K562 (cell line): ENCODE results near the gene ARID4B. TPM values are rescaled to one million over a fixed set of nuclear protein-coding genes. Genes with fewer than 3 reads are reported as not detected.

ENCODE experiments used
- ARHGAP35 ChIP-seq: fragments of 450-650 bp; IDR thresholded peaks from 2 replicates; pipeline ENCODE4 v1.6.1; 2018; ENCODE audit not compliant: partially characterized antibody
- BRD9 ChIP-seq: fragments of 450-650 bp; IDR thresholded peaks from 2 replicates; pipeline ENCODE4 v1.6.1; 2018; ENCODE audit warnings: low read depth; ENCODE audit not compliant: partially characterized antibody
- CCAR2 ChIP-seq: fragments of 200-400 bp; formaldehyde crosslinking; IDR thresholded peaks from 2 replicates; pipeline ENCODE4 v1.6.1; 2017; ENCODE audit warnings: mild to moderate bottlenecking, low read depth, low read length
- CREM ChIP-seq: IDR thresholded peaks from 2 replicates; pipeline ENCODE4 v1.6.1; 2014; ENCODE audit warnings: antibody characterized with exemption, low read depth
- EWSR1 ChIP-seq: fragments of 450-650 bp; IDR thresholded peaks from 2 replicates; pipeline ENCODE4 v1.6.1; 2018; ENCODE audit warnings: borderline replicate concordance, mild to moderate bottlenecking, low read depth, moderate library complexity; ENCODE audit not compliant: partially characterized antibody
- KAT8 ChIP-seq: fragments of 450-650 bp; IDR thresholded peaks from 2 replicates; pipeline ENCODE4 v1.6.1; 2016; ENCODE audit warnings: low read depth, mild to moderate bottlenecking
- MTA3 ChIP-seq: fragments of 450-650 bp; formaldehyde crosslinking; IDR thresholded peaks from 2 replicates; pipeline ENCODE4 v1.6.1; 2017; ENCODE audit warnings: mild to moderate bottlenecking, borderline replicate concordance
- RFX1 ChIP-seq: fragments of 450-650 bp; IDR thresholded peaks from 2 replicates; pipeline ENCODE4 v1.6.1; 2016; ENCODE audit warnings: mild to moderate bottlenecking, moderate library complexity
- ZNF589 ChIP-seq: fragments of 200-800 bp; sonication (Bioruptor generic); IDR thresholded peaks from 2 replicates; pipeline ENCODE4 v1.6.1; 2016; ENCODE audit warnings: low read depth, missing genetic modification characterization, missing compliant biosample characterization
- polyA plus RNA-seq, 8 experiments: library from polyadenylated mRNA; depleted of rRNA in 4 of 8; stranded (reverse) in 5 of 8; unstranded in 3 of 8; fragments of >200 nt; fragmentation: Nextera tagmentation in 2 of 8; fragmentation: Illumina TruSeq in 1 of 8; extraction: Ambion mirVana in 2 of 8; extraction: Trizol in 1 of 8; gene quantifications; 2 replicates each; pipeline versions ENCODE4 v1.2.1 to v1.2.3, GENCODE V29; 2011 to 2014; ENCODE audit warnings: inconsistent platforms in 1 of 8, missing spikeins in 1 of 8
- total RNA-seq, 7 experiments: library from RNA; depleted of rRNA in 6 of 7; stranded (reverse); fragments of >200 nt in 6 of 7; fragmentation: Illumina TruSeq in 2 of 7; extraction: Trizol in 2 of 7; gene quantifications; 2 replicates each; pipeline versions ENCODE4 v1.2.1 to v1.2.3, GENCODE V29; 2011 to 2021; ENCODE audit warnings: low replicate concordance in 1 of 7
- TF ChIP-seq, protein P1 (sequence below): IDR thresholded peaks from 2 replicates; pipeline ENCODE4 v1.6.1; 2011; ENCODE audit warnings: borderline replicate concordance, low read depth, mild to moderate bottlenecking, moderate library complexity, low read length; ENCODE audit not compliant: insufficient read depth, poor library complexity, severe bottlenecking
- TF ChIP-seq, protein P2 (sequence below): sonication (generic); formaldehyde crosslinking; IDR thresholded peaks from 2 replicates; pipeline ENCODE4 v1.8.0; 2022; ENCODE audit warnings: mild to moderate bottlenecking, missing genetic modification reagents
- TF ChIP-seq, protein P3 (sequence below): IDR thresholded peaks from 2 replicates; pipeline ENCODE4 v1.6.1; 2012; ENCODE audit warnings: low read depth, low read length, improper control_type of control experiment, borderline replicate concordance
- TF ChIP-seq, protein P4 (sequence below), 2 experiments: fragments of 150-350 bp in 1 of 2; IDR thresholded peaks; 2 replicates each; pipeline ENCODE4 v1.6.1; 2012 to 2016; ENCODE audit warnings: low read depth in 2 of 2, low read length in 2 of 2, mild to moderate bottlenecking in 1 of 2, moderate library complexity in 1 of 2
- TF ChIP-seq, protein P5 (sequence below): sonication (generic); formaldehyde crosslinking; IDR thresholded peaks from 2 replicates; pipeline ENCODE4 v1.8.0; 2022; ENCODE audit warnings: mild to moderate bottlenecking, missing genetic modification reagents

Gene ARID4B
- total and polyA plus RNA-seq, 9 of the 15 experiments (the other 6 are each of a cell fraction or from before 2014, with no cell fraction given) = 8.4 to 38.9 (median 18.5) TPM

DNA sequence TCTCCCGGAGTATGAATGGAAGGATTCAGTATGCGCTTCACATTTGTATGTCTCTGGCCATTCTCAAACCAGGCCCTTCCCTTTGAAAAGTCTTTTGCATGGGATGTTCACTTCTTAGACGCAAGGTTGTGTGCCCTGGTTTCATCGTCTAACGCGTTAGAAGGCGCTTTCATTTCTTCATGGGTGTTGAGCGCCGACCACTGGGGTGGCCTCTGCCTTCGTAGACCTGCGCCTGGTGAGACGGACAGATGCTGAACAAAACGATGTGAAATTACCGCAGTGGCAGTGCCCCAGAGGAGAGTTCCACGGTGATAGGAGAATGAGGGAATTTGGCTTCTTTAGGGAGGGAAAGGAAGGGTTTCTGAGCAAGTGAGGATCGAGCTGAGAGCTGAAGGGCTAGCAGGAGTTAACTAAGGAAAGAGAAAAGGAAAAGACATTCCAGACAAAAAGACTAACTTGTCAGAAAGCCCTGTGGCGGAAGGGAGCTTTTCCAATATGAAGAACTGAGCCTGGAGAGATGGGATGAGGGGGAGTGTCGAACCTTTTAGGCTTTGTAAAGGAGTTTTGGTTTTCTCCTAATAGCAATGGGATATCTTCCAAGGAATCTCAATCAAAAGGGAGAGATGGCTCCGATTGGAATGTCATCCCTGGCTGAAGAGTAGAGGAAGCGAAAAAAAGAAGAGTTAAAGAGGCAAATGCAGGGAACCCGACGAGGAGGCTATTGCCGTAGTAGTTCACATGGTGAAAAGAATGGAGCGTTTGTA, 1.3 kb upstream of the ARID4B start (continued):
- TF ChIP-seq, protein P1, sequence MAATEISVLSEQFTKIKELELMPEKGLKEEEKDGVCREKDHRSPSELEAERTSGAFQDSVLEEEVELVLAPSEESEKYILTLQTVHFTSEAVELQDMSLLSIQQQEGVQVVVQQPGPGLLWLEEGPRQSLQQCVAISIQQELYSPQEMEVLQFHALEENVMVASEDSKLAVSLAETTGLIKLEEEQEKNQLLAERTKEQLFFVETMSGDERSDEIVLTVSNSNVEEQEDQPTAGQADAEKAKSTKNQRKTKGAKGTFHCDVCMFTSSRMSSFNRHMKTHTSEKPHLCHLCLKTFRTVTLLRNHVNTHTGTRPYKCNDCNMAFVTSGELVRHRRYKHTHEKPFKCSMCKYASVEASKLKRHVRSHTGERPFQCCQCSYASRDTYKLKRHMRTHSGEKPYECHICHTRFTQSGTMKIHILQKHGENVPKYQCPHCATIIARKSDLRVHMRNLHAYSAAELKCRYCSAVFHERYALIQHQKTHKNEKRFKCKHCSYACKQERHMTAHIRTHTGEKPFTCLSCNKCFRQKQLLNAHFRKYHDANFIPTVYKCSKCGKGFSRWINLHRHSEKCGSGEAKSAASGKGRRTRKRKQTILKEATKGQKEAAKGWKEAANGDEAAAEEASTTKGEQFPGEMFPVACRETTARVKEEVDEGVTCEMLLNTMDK = no peak
- TF ChIP-seq, protein P2, sequence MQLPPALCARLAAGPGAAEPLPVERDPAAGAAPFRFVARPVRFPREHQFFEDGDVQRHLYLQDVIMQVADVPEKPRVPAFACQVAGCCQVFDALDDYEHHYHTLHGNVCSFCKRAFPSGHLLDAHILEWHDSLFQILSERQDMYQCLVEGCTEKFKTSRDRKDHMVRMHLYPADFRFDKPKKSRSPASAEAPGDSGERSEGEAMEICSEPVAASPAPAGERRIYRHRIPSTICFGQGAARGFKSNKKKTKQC (CRISPR knock-in tag) = no peak; the same call in 1 of the 2 replicates
- no peak for TF ChIP-seq KAT8
- no peak for TF ChIP-seq EWSR1
- TF ChIP-seq MTA3 = no peak
- TF ChIP-seq, protein P3, sequence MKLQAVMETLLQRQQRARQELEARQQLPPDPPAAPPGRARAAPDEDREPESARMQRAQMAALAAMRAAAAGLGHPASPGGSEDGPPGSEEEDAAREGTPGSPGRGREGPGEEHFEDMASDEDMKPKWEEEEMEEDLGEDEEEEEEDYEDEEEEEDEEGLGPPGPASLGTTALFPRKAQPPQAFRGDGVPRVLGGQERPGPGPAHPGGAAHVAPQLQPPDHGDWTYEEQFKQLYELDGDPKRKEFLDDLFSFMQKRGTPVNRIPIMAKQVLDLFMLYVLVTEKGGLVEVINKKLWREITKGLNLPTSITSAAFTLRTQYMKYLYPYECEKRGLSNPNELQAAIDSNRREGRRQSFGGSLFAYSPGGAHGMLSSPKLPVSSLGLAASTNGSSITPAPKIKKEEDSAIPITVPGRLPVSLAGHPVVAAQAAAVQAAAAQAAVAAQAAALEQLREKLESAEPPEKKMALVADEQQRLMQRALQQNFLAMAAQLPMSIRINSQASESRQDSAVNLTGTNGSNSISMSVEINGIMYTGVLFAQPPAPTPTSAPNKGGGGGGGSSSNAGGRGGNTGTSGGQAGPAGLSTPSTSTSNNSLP = no peak
- TF ChIP-seq, protein P4, sequence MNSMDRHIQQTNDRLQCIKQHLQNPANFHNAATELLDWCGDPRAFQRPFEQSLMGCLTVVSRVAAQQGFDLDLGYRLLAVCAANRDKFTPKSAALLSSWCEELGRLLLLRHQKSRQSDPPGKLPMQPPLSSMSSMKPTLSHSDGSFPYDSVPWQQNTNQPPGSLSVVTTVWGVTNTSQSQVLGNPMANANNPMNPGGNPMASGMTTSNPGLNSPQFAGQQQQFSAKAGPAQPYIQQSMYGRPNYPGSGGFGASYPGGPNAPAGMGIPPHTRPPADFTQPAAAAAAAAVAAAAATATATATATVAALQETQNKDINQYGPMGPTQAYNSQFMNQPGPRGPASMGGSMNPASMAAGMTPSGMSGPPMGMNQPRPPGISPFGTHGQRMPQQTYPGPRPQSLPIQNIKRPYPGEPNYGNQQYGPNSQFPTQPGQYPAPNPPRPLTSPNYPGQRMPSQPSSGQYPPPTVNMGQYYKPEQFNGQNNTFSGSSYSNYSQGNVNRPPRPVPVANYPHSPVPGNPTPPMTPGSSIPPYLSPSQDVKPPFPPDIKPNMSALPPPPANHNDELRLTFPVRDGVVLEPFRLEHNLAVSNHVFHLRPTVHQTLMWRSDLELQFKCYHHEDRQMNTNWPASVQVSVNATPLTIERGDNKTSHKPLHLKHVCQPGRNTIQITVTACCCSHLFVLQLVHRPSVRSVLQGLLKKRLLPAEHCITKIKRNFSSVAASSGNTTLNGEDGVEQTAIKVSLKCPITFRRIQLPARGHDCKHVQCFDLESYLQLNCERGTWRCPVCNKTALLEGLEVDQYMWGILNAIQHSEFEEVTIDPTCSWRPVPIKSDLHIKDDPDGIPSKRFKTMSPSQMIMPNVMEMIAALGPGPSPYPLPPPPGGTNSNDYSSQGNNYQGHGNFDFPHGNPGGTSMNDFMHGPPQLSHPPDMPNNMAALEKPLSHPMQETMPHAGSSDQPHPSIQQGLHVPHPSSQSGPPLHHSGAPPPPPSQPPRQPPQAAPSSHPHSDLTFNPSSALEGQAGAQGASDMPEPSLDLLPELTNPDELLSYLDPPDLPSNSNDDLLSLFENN (IDR thresholded peaks at IDR 0.05; ENCODE audit: low read depth in 2 of 2, low read length in 2 of 2) = no peak
- no peak for TF ChIP-seq RFX1
- no peak for TF ChIP-seq ZNF589 (CRISPR knock-in tag)
- TF ChIP-seq CCAR2 = no peak
- no peak for TF ChIP-seq CREM
- no peak for TF ChIP-seq ARHGAP35
- TF ChIP-seq BRD9 = no peak
- TF ChIP-seq, protein P5, sequence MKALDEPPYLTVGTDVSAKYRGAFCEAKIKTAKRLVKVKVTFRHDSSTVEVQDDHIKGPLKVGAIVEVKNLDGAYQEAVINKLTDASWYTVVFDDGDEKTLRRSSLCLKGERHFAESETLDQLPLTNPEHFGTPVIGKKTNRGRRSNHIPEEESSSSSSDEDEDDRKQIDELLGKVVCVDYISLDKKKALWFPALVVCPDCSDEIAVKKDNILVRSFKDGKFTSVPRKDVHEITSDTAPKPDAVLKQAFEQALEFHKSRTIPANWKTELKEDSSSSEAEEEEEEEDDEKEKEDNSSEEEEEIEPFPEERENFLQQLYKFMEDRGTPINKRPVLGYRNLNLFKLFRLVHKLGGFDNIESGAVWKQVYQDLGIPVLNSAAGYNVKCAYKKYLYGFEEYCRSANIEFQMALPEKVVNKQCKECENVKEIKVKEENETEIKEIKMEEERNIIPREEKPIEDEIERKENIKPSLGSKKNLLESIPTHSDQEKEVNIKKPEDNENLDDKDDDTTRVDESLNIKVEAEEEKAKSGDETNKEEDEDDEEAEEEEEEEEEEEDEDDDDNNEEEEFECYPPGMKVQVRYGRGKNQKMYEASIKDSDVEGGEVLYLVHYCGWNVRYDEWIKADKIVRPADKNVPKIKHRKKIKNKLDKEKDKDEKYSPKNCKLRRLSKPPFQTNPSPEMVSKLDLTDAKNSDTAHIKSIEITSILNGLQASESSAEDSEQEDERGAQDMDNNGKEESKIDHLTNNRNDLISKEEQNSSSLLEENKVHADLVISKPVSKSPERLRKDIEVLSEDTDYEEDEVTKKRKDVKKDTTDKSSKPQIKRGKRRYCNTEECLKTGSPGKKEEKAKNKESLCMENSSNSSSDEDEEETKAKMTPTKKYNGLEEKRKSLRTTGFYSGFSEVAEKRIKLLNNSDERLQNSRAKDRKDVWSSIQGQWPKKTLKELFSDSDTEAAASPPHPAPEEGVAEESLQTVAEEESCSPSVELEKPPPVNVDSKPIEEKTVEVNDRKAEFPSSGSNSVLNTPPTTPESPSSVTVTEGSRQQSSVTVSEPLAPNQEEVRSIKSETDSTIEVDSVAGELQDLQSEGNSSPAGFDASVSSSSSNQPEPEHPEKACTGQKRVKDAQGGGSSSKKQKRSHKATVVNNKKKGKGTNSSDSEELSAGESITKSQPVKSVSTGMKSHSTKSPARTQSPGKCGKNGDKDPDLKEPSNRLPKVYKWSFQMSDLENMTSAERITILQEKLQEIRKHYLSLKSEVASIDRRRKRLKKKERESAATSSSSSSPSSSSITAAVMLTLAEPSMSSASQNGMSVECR = no peak; the same call in 1 of the 2 replicates
